Measurements from ENCODE around the gene TTC1.
A peak's percentile ranks its signal among the peaks of the same experiment; 100 is the strongest.
"Not testable (repeated sequence)": the region's sequence is repeated elsewhere in the genome, so short reads cannot be mapped to it uniquely, and the experiment has no call there.

Gene TTC1

GRCh38 chr5:160001457-160001856, 7.5 kb upstream of the TTC1 start:
- DNase-seq (ENCODE audit: low spot score) = no peak

GRCh38 chr5:160007514-160007913, 1.4 kb upstream of the TTC1 start:
- no peak for DNase-seq (ENCODE audit: low spot score)

- DNase-seq (ENCODE audit: low spot score) = not testable (repeated sequence)
These were observed 436 bp upstream of the TTC1 start for GRCh38 chr5:160008529-160008876.

- no peak for DNase-seq (ENCODE audit: low spot score)
These were observed 651 bp downstream of the TTC1 start for GRCh38 chr5:160009591-160009989.

GRCh38 chr5:160011471-160011870, 2.5 kb downstream of the TTC1 start:
- DNase-seq (ENCODE audit: low spot score) = no peak

GRCh38 chr5:160014197-160014596, 5.3 kb downstream of the TTC1 start:
- DNase-seq (ENCODE audit: low spot score) = not testable (repeated sequence)

- no peak for DNase-seq (ENCODE audit: low spot score)
These were observed 10.1 kb downstream of the TTC1 start for GRCh38 chr5:160018945-160019625.

- DNase-seq (ENCODE audit: low spot score) = no peak
These were observed 11.4 kb downstream of the TTC1 start for GRCh38 chr5:160020266-160020770.

GRCh38 chr5:160020964-160021363, 12.0 kb downstream of the TTC1 start:
- DNase-seq (ENCODE audit: low spot score) = no peak

GRCh38 chr5:160021831-160022446, 13.0 kb downstream of the TTC1 start:
- peak; percentile 74 for DNase-seq (ENCODE audit: low spot score)

GRCh38 chr5:160023007-160023907, 14.3 kb downstream of the TTC1 start:
- no peak for DNase-seq (ENCODE audit: low spot score)

GRCh38 chr5:160023908-160024630, 15.1 kb downstream of the TTC1 start:
- DNase-seq (ENCODE audit: low spot score) = no peak

GRCh38 chr5:160029004-160029403, 20.1 kb downstream of the TTC1 start:
- no peak for DNase-seq (ENCODE audit: low spot score)

GRCh38 chr5:160029540-160030139, 20.7 kb downstream of the TTC1 start:
- DNase-seq (ENCODE audit: low spot score) = no peak

- DNase-seq (ENCODE audit: low spot score) = no peak
These were observed 21.9 kb downstream of the TTC1 start for GRCh38 chr5:160030631-160031377.

- DNase-seq (ENCODE audit: low spot score) = no peak
These were observed 24.8 kb downstream of the TTC1 start for GRCh38 chr5:160033546-160034252.

- DNase-seq (ENCODE audit: low spot score) = no peak
These were observed 27.3 kb downstream of the TTC1 start for GRCh38 chr5:160036243-160036642.

- no peak for DNase-seq (ENCODE audit: low spot score)
These were observed 27.9 kb downstream of the TTC1 start for GRCh38 chr5:160036884-160037283.

- DNase-seq (ENCODE audit: low spot score) = peak; percentile 8
These were observed 31.0 kb downstream of the TTC1 start for GRCh38 chr5:160039810-160040470.

- DNase-seq (ENCODE audit: low spot score) = no peak
These were observed 31.5 kb downstream of the TTC1 start for GRCh38 chr5:160040471-160040835.

Data from LoVo (cell line).